GM12865 (cell line): ENCODE measurements around the gene NR1D1.

ENCODE experiments used
- DNase-seq: peaks from one replicate; pipeline ENCODE4 v3.0.0; 2010; ENCODE audit warnings: low read depth
- H3K4me3 ChIP-seq: 2 replicates; pipeline ENCODE4 v1.5.1; 2011; ENCODE audit warnings: mild to moderate bottlenecking, low read depth, low read length, control low read depth
- CTCF ChIP-seq: IDR thresholded peaks from 2 replicates; pipeline ENCODE4 v1.5.1; 2011; ENCODE audit warnings: low read length, control low read depth, low read depth, inconsistent platforms; ENCODE audit not compliant: insufficient read depth; ENCODE audit errors: missing control alignments

The NR1D1 gene

GRCh38 chr17:40095351-40095943 is 4.9 kb downstream of the NR1D1 start:
- no peak for TF ChIP-seq CTCF
- no peak for DNase-seq
- no peak overlapping the region for H3K4me3 ChIP-seq

- TF ChIP-seq CTCF, result no peak
- no peak overlapping the region for H3K4me3 ChIP-seq
- DNase-seq, result no peak
Measured at GRCh38 chr17:40094874-40095273, 5.5 kb downstream of the NR1D1 start.

DNA sequence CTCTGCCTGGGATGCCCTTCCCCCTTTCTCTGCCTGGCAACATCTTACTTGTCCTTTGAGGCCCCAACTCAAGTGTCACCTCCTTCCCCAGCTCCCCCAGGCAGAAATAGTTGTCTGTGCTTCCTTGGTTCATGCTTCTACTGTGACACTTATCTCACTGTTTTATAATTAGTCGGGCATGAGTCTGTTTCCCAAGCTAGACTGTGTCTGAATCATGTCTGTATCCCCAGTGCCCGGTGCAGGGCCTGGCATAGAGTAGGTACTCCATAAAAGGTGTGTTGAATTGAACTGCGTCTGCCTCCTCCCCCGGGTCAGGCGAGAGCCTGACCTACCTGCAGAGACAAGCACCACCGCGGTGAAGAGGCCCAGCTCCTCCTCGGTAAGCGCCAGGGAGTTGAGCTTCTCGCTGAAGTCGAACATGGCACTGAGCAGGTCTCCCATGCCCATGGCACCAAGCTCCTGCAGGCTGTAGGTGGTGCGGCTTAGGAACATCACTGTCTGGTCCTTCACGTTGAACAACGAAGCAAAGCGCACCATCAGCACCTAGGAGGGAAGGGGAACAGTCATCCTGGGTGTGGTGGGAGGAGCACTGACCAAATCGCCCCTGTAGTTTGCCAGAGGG is 6.7 kb downstream of the NR1D1 start:
- no peak overlapping the region for H3K4me3 ChIP-seq
- TF ChIP-seq CTCF, result no peak
- DNase-seq, result no peak

DNA sequence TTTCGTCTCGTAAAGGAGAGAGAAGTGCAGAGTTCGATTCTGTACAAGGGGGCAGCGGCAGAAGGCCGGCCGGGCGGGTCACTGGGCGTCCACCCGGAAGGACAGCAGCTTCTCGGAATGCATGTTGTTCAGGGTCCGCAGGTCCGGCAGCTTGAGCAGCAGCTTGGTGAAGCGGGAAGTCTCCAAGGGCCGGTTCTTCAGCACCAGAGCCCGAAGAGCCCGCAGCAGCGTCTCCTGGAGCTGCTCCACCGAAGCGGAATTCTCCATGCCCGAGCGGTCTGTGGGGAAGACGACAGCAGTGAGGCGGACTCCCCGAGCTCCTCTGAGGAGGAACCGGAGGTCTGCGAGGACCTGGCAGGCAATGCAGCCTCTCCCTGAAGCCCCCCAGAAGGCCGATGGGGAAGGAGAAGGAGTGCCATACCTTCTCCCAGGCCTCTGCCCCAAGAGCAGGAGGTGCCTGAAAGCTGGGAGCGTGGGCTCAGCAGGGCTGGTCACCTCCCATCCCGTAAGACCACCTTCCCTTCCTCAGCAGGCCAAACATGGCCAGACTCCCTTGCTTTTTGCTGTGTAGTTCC is 7.3 kb downstream of the NR1D1 start:
- H3K4me3 ChIP-seq, result no peak overlapping the region
- no peak for DNase-seq
- TF ChIP-seq CTCF, result no peak

GRCh38 chr17:40092581-40092980 is 7.8 kb downstream of the NR1D1 start:
- no peak for TF ChIP-seq CTCF
- DNase-seq, result no peak
- no peak overlapping the region for H3K4me3 ChIP-seq

DNA sequence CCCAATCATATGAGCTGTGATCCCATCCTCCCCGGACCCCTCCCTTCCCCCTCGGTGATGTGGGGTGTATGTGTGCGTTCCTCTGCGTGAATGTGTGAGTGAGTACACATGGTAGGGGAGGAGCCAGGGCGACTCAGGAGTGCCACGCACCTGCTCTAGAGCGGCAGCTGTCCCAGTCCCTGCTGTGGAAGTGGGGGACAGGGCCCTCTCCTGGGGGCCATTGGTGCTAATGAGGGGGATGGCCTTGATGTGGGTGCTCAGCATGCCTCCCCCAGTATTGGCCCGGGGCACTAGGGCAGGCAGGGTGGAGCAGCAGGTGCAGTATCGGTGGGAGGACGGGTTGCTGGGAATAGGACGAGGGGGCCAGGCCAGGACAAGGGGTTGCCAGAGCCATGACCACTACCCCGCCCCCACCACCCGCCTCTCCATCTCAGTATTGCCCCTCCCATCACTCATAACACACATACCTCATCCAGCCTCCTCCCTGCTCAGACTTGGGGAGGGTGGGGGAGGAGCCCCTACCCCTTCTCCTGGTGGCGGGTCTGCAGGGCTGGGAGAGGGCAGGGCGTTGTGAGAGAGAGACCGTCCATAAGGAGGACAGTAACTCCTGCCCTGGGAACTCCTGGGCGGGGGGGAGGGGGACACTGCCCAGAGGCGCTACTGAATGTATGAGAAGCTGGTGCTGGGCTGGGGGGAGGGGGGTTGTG is 8.5 kb downstream of the NR1D1 start:
- no peak for DNase-seq
- no peak for TF ChIP-seq CTCF
- H3K4me3 ChIP-seq, result no peak overlapping the region
